GM18867 (cell line): ENCODE measurements around the gene LIN37.
"Not testable (repeated sequence)": the region's sequence is repeated elsewhere in the genome, so short reads cannot be mapped to it uniquely, and the experiment has no call there.

Source experiments
- ATAC-seq: cut with Tn5 transposase; IDR thresholded peaks from one replicate; pipeline ENCODE4 v1.9.1; 2021; ENCODE audit warnings: mild to moderate bottlenecking, moderate library complexity; ENCODE audit not compliant: unreplicated experiment

LIN37 gene

DNA sequence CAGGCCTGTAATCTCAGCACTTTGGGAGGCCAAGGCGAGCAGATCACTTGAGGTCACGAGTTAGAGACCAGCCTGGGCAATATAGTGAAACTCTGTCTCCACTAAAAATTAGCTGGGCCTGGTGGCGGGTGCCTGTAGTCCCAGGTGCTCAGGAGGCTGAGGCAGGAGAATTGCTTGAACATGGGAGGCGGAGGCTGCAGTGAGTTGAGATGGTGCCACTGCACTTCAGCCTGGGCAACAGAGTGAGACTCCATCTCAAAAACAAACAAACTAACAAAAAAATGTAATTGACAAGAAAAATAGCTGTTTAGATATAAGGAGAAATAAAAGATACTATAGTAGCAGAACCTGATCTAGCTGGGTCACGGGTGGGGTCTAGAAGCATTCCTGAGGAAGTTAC is 24.0 kb downstream of the LIN37 start:
- not testable (repeated sequence) for ATAC-seq

DNA sequence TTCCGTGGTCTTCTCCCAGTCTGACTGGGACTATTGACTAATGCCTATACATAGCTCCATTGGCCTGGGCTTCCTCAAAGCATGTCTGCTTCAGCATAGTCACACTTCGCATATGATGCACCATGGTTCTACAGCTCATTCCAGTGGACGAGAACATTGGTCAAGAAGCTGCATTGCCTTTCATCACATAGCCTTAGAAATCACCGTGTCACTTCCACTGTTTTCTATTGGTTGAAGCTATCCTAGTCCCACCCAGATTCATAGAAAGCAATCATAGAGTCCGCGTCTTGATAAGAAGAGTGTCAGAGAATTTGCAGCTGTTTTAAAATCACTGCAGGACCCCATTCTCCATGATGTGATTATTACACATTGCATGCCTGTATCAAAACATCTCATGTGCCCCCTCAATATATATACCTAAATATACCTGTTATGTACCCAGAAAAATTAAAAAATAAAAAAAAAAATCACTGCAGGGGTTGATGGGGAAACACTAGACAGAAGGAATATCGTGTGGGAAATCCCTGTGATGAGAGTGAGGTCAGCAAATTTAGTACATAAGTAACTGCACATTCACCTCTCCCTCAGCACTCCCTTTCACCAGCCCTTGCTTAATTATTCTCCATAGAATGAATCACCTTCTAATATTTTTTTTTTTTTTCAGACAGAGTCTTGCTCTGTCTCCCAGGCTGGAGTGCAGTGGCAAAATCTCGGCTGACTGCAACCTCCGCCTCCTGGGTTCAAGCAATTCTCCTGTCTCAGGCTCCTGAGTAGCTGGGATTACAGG is 24.8 kb downstream of the LIN37 start:
- ATAC-seq: no peak

DNA sequence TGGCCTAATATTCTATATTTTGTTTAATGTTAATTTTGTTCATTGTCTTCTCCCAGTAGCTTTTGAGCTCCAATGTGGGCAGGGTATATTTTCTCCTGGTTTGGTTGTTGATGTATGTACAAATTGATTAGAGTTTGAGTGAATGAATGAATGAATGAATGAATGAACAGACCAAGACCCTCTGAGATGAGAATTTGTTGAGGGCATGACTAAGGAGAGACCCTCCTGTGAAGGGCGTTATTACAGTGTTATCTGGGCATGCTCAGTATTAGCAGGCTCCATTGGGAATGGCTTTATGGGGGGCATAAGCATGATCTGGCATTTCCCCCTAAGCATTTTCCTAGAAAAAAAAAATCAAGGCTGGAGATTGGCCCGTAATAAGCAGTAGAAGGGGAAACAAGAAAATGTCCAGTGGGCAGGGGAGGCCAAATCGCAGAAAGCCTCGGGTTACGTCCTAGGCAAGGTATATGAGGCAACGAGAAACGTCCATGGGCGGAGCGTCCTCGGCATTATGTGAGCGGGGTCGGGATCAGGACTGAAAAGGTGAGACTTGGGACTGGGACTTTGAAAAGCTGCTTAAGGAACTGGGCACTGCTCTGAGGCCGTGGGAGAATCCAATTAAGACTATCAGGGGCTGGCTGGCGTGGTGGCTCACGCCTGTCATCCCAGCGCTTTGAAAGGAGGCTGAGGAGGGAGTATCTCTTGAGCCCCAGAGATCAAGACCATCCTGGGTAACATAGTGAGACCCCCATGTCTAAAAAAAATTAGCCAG is 26.1 kb downstream of the LIN37 start:
- ATAC-seq: no peak

DNA sequence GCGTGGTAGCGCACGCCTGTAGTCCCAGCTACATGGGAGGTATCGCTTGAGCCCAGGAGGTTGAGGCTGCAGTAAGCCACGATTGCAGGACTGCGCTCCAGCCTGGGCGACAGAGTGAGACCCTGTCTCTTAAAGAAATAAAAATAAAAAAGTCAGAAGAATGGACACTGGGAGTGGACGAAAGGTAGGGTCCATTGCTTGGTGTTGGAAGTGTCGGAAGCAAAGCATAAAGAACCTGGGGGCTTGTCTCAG is 26.6 kb downstream of the LIN37 start:
- no peak for ATAC-seq

DNA sequence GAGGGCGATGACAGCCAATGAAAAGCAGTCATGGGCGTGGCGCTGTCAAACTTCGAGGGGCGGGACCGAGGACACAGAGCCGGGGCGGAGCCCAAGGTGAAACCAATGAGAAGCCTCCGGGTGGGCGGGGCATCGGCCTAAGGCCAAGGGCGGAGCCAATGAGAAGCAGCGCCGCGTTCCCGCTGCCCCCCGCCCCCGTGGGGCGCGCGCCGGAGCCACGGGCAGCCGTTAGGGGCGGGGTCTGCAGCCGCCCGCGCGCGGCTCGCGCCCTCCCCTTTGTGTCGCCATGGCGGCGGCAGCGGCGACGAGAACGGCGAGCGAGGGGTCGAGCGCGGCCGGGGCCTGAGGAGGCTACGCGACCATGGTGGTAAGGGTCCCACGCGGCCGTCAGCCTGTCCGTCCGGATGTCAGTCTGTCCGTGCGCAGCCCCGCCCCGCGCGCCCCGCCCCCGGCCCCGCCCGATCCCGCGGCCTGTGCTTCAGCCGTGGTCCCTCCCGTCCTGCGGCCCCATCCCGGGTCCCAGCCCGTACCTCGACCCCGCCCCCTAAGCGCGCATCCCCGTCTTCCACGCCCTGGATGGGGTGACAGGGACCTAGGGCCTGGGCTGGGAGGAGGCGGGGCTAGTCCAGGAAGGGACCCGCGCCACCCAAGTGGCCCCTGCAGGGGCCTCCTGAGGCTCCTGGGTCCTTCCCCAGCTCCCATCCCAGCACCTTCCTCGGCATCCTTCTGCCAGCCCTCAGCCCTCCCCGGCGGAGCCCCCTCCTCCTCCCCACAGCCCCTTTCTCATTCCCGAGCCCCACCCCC is 27.1 kb downstream of the LIN37 start, which contains the start of gene ARHGAP33:
TSS of gene ARHGAP33 (plus strand) at position 267 of the 804 bp plus-strand sequence. CDS start at position 362, 95 bp downstream.
- peak; percentile 88 for ATAC-seq

DNA sequence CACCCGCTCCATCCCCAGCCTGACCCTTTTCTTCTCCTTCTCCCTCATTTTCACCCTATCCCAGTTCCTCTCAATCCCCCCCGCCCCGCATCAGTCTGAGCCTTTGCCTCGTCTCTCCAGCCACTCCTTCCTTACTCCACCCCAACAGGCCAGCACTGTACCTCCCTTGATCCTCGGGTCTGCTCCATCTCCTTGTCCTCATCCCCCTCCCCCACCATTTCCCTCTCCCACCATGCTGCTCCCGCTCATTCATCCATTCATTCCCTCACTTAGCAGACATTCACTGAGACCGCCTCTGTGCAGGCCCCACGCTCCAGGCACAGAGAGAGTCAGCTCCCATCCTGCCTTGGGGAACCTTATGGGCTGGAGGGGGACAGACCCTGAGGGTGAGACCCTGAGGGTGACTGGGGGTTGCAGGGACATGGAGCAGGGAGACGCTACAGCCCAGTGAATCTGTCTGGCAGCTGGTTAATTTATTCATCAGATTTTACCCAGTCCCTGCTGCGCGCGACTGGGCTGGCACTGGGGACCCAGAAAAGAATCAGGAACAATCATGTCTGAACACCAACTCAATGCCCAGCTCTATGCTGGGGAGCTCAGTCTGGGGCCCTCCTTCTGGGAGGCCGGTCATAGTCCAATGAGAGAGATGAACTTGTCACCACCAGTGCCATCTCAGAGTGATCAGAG is 27.9 kb downstream of the LIN37 start:
- no peak for ATAC-seq

DNA sequence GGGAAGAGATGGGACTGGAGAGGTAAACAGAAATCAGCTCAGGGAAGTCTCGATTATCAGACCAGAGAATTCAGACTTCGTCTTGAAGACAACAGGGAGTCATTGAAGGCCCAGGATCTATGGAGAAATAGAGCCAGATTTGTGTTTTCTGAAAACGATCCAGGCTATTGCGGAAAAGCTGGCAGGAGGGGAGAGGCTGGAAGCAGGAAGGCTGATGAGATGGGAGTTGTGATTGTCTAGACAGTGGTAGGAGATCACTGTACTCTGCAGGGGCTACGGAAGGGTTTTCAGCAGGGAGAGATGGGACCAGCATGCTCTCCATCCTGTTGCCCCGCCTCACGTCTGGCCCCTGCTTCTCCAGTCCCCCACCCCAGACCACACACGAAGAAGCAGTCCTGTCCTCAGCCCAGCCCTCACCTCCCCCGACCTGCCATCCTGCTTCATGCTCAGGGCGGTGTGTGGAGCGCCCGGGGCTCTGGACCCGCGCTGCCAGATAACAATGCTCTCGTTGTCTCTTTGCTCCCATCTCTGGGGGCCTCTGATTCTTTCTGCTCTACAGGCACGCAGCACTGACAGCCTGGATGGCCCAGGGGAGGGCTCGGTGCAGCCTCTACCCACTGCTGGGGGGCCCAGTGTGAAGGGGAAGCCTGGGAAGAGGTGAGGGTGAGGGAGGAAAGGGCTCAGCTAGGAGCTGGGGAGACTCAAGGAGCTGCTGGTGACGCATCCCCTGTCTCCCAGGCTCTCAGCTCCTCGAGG is 28.9 kb downstream of the LIN37 start:
- no peak for ATAC-seq

DNA sequence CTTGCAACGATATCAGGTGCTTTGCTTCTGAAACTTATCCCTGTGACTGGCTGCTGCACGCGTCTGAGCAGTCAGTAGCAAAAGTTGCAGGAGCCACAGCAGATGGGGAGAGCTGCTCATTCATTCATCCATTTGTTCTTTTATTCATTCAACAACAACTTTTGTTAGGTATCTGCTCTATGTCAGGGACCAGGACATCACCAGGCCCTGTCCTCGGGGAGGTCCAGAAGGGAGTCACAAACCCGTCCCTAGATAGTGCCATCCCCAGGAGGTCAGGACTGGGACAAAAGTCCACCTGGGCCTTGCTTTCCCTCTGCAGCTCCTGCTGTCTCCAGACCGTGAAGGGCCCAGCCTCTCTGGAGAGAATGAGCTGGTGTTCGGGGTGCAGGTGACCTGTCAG is 29.6 kb downstream of the LIN37 start:
- no peak for ATAC-seq

DNA sequence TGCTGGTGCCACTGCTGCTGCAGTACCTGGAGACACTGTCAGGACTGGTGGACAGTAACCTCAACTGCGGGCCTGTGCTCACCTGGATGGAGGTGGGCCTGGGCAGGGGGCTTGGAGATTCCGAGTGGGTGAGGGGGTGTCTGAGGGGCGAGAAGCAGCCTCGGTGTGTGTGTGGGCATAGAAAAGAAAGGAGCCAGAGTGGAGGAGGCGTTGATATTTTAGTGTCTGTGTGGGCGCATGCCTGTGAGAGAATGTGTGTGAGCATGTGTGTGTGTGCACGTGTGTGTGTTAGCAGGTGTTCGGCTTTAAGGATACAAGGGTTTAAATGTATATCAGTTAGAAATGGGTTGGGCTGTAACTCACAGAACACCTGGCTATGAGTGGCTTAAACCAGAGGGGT is 30.7 kb downstream of the LIN37 start:
- no peak for ATAC-seq

DNA sequence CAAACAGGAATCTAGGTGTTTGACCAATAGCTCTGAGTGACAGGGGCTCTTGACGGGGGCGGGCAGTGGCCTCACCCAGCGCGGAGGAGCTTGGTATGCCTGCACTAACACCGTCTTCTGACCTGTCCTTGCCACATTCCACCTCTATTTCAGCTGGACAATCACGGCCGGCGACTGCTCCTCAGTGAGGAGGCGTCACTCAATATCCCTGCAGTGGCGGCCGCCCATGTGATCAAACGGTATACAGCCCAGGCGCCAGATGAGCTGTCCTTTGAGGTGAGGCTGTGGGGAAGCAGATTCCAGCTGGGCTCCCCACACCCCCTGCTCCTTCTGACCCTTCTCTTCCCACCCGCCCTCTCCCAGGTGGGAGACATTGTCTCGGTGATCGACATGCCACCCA is 31.7 kb downstream of the LIN37 start:
- ATAC-seq: no peak

DNA sequence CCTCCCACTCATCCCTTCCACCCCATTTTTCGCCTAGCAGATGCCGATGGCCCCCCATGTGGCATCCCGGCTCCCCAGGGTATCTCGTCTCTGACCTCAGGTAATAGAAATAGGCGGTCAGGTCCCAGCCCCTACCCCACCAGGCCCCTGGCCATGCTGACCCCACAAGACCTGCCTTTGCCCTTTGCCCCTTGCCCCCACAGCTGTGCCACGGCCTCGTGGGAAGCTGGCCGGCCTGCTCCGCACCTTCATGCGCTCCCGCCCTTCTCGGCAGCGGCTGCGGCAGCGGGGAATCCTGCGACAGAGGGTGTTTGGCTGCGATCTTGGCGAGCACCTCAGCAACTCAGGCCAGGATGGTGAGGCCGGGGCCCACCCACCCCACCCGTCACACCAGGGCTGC is 32.3 kb downstream of the LIN37 start:
- ATAC-seq: no peak

DNA sequence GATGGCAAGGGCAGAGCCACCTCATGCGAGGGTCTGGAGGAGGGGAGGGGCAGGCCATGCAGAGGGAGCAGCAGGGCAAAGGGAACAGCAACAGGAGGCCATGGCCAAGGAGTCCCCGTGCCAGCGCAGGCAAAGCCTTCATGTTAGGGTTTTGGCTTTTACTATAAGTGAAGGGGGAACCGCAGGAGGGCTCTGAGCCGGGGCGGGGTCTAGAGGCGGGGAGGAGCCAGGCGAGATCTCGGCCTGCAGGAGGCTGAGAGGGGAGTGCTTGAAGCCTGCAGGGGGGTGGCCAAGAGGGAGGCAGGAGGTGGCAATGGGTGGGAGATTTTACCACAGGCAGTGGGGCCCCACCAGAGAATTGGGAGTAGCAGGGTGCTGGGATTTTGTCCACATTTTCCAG is 33.3 kb downstream of the LIN37 start:
- no peak for ATAC-seq

DNA sequence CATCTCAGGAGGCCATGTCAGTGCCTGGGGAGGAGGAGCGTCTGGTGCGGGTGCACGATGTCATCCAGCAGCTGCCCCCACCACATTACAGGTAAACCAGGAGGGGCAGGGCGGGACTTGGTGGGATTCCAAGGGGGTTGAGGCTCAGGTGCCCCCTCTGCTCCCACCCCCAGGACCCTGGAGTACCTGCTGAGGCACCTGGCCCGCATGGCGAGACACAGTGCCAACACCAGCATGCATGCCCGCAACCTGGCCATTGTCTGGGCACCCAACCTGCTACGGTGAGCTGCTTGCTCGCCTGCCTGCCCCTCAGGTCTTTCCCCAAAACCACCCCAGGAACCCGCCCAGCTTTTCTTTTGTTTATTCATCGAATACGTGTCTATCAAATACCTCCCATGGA is 34.2 kb downstream of the LIN37 start:
- no peak for ATAC-seq

DNA sequence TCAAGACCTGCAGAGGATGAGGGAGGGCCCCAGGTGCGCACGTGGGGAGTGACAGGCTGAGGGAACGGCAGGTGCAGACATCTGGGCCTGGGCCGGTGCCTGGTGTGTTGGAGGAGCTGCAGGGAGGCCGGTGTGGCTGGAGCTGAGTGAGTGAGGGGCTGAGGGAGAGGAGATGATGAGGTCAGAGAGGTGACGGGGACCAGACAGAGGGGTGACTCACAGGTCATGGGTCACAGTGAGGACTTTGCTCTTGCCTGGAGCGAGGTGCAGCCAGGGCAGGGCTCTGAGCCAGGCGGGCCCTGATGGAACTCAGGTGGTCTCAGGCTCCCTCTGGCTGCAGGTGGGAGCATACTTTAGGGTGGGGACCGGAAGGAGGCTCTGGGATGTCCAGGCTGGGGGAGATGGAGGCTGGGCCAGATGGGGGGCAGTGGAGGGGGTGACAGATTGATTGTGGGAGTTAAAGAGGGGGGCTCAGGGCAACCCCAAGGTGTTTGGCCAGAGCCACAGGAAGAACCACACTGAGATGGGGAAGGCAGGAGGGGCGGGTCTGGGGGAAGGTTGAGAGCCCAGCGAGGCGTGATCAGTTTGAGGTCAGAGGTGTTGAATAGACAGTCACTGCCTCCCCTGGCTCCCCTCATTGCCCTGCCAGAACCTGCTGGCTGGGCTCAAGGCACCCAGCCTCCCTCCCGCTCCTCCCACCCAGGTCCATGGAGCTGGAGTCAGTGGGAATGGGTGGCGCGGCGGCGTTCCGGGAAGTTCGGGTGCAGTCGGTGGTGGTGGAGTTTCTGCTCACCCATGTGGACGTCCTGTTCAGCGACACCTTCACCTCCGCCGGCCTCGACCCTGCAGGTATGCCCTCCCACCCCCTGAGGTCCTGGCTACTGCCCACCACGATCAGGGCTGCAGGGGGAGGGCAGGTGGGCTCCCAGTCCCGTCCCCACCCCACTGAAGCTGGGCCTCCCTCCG is 35.4 kb downstream of the LIN37 start:
- no peak for ATAC-seq

DNA sequence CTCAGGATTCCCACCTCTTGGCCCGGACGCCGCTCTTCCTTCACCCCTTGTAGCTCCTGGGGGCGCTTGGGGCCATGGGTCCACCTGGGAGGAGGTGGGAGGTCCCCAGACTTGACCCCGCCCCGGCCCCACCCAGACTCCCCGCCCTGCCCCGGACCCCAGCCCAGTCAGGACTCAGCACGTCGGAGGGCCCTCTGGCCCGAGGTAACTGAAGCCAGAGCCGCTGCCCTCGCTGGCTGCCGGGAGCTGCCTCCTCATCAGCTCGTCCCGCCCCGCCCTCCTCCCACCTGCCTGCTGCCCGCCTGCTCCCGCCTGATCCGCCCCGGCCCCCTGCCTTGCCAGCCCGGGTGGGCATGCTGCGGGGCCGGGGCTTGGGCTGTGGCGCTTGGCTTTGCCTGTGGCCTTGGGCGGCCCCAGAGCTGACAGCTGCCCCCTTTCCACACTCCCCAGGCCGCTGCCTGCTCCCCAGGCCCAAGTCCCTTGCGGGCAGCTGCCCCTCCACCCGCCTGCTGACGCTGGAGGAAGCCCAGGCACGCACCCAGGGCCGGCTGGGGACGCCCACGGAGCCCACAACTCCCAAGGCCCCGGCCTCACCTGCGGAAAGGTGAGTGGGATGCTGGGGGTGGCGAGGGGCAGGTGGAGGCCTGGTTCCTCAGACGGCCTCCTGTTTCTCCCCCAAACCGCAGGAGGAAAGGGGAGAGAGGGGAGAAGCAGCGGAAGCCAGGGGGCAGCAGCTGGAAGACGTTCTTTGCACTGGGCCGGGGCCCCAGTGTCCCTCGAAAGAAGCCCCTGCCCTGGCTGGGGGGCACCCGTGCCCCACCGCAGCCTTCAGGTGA is 36.3 kb downstream of the LIN37 start:
- ATAC-seq: no peak

DNA sequence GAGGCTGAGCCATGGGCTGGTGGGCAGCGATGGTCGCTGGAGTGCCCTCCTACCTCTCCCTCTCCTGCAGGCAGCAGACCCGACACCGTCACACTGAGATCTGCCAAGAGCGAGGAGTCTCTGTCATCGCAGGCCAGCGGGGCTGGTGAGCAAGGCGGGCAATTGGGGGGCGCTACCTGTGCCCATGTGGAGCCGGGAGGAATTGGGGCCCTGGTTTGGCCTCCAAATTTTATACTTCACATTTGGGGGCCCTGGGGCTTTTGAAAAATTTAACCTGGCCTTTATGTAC is 36.9 kb downstream of the LIN37 start:
- ATAC-seq: no peak

DNA sequence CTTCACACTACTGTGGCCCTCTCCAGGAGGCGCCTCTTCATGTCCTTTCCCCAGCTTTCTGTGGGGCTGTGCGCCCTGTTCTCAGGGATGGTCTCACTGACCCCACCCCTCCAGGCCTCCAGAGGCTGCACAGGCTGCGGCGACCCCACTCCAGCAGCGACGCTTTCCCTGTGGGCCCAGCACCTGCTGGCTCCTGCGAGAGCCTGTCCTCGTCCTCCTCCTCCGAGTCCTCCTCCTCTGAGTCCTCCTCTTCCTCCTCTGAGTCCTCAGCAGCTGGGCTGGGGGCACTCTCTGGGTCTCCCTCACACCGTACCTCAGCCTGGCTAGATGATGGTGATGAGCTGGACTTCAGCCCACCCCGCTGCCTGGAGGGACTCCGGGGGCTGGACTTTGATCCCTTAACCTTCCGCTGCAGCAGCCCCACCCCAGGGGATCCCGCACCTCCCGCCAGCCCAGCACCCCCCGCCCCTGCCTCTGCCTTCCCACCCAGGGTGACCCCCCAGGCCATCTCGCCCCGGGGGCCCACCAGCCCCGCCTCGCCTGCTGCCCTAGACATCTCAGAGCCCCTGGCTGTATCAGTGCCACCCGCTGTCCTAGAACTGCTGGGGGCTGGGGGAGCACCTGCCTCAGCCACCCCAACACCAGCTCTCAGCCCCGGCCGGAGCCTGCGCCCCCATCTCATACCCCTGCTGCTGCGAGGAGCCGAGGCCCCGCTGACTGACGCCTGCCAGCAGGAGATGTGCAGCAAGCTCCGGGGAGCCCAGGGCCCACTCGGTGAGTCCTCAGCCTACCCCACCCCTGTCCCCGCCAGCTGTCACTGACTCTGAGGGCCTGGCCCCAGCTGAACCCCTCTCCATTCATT is 38.2 kb downstream of the LIN37 start:
- no peak for ATAC-seq
